Measurements from ENCODE around the gene STK32C.

STK32C gene

DNA sequence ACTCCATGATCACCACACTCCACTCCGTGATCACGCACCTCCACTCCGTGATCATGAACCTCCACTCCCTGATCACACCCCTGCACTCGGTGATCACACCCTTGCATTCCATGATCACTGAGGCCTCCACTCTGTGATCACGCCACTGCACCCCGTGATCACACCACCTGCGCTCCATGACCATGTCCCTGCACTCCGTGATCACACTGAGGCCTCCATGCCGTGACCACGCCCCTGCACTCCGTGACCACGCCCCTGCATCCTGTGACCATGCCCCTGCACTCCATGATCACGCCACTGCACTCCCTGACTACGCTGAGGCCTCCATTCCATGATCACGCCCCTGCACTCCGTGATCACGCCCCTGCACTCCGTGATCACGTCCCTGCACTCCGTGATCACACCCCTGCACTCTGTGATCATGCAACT is 27.1 kb downstream of the STK32C start:
- H3K27ac ChIP-seq (ENCODE audit: low read length), result no peak overlapping the region
- H3K36me3 ChIP-seq (ENCODE audit: control insufficient read depth, insufficient read depth, low read length), result no peaks in the 10 kb centered on the region
- no peak overlapping the region for H3K4me3 ChIP-seq (ENCODE audit: low read length)
- H3K27me3 ChIP-seq (ENCODE audit: control insufficient read depth, insufficient read depth, low read length), result no peaks in the 10 kb centered on the region
- H3K9me3 ChIP-seq (ENCODE audit: control insufficient read depth, insufficient read depth, low read length), result no peaks in the 10 kb centered on the region
- H3K4me1 ChIP-seq (ENCODE audit: control insufficient read depth, insufficient read depth, low read length), result no peaks in the 10 kb centered on the region
- no CpG with 5 or more reads among the region's 20 CpGs for WGBS (ENCODE audit: insufficient coverage, insufficient read length)
- DNase-seq (ENCODE audit: low read depth, low spot score), result no peak

DNA sequence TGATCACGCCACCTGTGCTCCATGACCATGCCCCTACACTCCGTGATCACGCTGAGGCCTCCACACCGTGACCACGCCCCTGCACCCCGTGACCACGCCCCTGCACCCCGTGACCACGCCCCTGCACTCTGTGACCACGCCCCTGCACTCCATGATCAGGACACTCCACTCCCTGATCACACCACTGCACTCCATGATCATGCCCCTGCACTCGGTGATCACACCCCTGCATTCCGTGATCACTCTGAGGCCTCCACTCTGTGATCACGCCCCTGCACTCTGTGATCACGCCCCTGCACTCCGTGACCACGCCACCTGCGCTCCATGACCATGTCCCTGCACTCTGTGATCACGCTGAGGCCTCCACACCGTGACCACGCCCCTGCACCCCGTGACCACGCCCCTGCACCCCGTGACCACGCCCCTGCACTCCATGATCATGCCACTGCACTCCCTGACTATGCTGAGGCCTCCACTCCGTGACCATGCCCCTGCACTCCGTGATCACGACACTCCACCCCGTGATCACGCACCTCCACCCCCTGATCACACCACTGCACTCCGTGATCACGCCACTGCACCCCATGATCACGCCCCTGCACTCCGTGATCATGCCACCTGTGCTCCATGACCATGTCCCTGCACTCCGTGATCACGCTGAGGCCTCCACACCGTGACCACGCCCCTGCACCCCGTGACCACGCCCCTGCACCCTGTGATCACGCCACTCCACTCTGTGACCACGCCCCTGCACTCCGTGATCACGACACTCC is 27.7 kb downstream of the STK32C start:
- no peak for DNase-seq (ENCODE audit: low read depth, low spot score)
- Histone ChIP-seq H3K27ac (ENCODE audit: low read length) (no peak overlapping the region), H3K9me3 (ENCODE audit: control insufficient read depth, insufficient read depth, low read length) (no peaks in the 10 kb centered on the region), H3K4me3 (ENCODE audit: low read length) (no peak overlapping the region), H3K36me3 (ENCODE audit: control insufficient read depth, insufficient read depth, low read length) (no peaks in the 10 kb centered on the region), H3K4me1 (ENCODE audit: control insufficient read depth, insufficient read depth, low read length) (no peaks in the 10 kb centered on the region), H3K27me3 (ENCODE audit: control insufficient read depth, insufficient read depth, low read length) (no peaks in the 10 kb centered on the region)
- WGBS (ENCODE audit: insufficient coverage, insufficient read length), result no CpG with 5 or more reads among the region's 43 CpGs

DNA sequence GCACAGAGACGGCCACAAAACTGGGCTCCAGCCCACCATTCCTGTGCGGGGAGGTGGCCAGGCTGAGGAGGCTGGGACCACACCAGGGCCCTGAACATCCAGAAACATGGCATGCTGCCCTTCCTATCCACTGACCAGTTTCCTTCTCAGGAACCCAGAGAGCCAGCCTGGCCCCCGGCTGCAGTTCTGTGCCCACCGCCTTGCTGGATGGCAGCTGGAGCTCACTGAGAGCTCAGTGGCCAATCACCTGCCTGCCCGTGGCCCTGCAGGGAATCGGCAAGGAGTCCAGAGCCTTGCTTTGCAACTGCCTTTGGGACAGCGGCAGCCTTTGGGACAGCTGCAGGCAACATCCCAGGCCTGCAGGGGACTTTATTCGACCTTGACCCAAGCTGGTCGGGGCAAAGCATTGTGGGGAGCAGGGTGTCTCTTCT is 30.4 kb downstream of the STK32C start:
- no peak overlapping the region for H3K27ac ChIP-seq (ENCODE audit: low read length)
- H3K9me3 ChIP-seq (ENCODE audit: control insufficient read depth, insufficient read depth, low read length), result no peaks in the 10 kb centered on the region
- H3K4me3 ChIP-seq (ENCODE audit: low read length), result no peak overlapping the region
- no peak for DNase-seq (ENCODE audit: low read depth, low spot score)
- no CpG with 5 or more reads among the region's 9 CpGs for WGBS (ENCODE audit: insufficient coverage, insufficient read length)
- H3K4me1 ChIP-seq (ENCODE audit: control insufficient read depth, insufficient read depth, low read length), result no peaks in the 10 kb centered on the region
- H3K36me3 ChIP-seq (ENCODE audit: control insufficient read depth, insufficient read depth, low read length), result no peaks in the 10 kb centered on the region; the same call in 1 of the 2 replicates
- no peaks in the 10 kb centered on the region for H3K27me3 ChIP-seq (ENCODE audit: control insufficient read depth, insufficient read depth, low read length)

DNA sequence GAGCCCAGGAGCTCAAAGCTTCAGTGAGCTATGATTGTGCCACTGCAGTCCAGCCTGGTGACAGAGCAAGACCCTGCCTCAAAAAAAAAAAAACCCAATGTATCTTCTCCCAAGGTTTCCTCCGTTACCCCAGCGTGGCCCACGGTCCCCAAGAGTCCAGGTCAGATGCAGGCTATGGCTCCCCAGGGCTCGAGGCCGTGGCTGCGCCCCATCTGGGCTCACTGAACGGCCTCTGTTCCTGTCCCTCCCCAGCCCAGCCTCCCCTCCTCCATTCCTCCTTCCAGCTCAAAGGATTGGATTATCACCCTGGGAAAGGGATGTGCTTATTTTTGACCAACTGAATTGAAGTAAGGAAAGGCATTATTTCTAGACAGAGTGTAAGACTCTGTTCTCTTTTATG is 31.0 kb downstream of the STK32C start:
- H3K27ac ChIP-seq (ENCODE audit: low read length), result no peak overlapping the region
- no CpG with 5 or more reads among the region's 7 CpGs for WGBS (ENCODE audit: insufficient coverage, insufficient read length)
- no peaks in the 10 kb centered on the region for H3K27me3 ChIP-seq (ENCODE audit: control insufficient read depth, insufficient read depth, low read length)
- no peak overlapping the region for H3K4me3 ChIP-seq (ENCODE audit: low read length)
- H3K36me3 ChIP-seq (ENCODE audit: control insufficient read depth, insufficient read depth, low read length), result no peaks in the 10 kb centered on the region; the same call in 1 of the 2 replicates
- H3K4me1 ChIP-seq (ENCODE audit: control insufficient read depth, insufficient read depth, low read length), result no peaks in the 10 kb centered on the region
- no peak for DNase-seq (ENCODE audit: low read depth, low spot score)
- H3K9me3 ChIP-seq (ENCODE audit: control insufficient read depth, insufficient read depth, low read length), result no peaks in the 10 kb centered on the region

DNA sequence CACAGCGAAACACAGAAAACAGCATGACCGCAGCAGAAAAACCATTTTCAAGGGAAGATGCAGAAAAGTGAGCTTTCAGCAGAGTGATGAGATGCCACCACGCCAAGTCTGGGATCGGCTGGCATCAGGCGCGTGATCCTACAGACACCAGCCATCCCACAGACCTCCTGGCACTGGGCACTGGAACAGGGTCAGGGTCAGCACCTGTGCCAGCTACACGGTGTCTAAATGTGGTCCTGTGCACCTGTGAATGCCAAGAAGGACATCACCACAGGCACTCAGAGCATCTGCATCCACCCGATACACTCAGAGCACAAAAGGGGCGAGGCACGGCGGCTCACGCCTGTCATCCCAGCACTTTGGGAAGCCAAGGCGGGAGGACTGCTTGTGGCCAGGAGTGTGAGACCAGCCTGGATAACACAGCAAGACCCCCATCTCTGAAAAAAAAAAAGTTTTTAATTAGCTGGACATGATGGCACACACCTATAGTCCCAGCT is 31.5 kb downstream of the STK32C start:
- no peak for DNase-seq (ENCODE audit: low read depth, low spot score)
- no peak overlapping the region for H3K27ac ChIP-seq (ENCODE audit: low read length)
- no peak overlapping the region for H3K4me3 ChIP-seq (ENCODE audit: low read length)
- no peaks in the 10 kb centered on the region for H3K27me3 ChIP-seq (ENCODE audit: control insufficient read depth, insufficient read depth, low read length)
- H3K9me3 ChIP-seq (ENCODE audit: control insufficient read depth, insufficient read depth, low read length), result no peaks in the 10 kb centered on the region
- no CpG with 5 or more reads among the region's 13 CpGs for WGBS (ENCODE audit: insufficient coverage, insufficient read length)
- H3K4me1 ChIP-seq (ENCODE audit: control insufficient read depth, insufficient read depth, low read length), result no peaks in the 10 kb centered on the region
- H3K36me3 ChIP-seq (ENCODE audit: control insufficient read depth, insufficient read depth, low read length), result no peaks in the 10 kb centered on the region; the same call in 1 of the 2 replicates

DNA sequence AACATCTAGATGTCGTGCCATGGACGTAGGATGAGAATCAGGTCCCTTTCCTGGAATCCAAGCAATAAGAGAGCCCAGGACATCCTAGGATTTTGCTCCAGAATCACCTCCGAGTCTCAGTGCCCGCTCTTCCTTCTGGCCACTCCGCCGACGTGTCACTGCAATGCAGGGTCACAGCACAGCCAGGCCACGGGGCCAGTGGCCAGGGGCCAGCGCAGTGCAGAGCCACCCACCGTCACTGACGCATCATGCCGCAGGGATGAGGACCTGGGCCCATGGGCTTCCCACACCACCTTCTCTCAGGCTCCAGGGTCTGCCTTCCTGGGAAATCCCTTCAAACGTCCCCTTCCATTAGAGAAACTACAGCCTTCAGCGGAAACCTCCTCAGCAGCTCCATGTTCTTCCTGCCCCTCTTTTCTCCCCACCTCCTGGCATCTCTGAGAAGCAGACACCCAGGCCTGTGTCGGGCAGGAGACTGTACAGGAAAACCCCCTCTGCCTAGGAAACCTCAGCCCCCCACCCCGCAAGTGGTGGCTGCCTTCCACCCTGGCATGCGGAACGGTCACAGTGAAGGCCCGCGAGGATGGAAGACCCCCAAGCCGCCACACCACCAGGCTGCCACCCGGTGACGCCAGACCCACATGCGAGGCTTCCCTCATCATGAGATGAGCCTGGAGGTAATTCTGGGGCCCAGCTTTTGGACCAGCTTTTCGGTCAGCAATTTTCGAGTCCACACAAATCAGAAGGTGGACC is 32.1 kb downstream of the STK32C start:
- no peaks in the 10 kb centered on the region for H3K4me1 ChIP-seq (ENCODE audit: control insufficient read depth, insufficient read depth, low read length)
- no peak for DNase-seq (ENCODE audit: low read depth, low spot score)
- no peaks in the 10 kb centered on the region for H3K9me3 ChIP-seq (ENCODE audit: control insufficient read depth, insufficient read depth, low read length)
- no peaks in the 10 kb centered on the region for H3K27me3 ChIP-seq (ENCODE audit: control insufficient read depth, insufficient read depth, low read length)
- no CpG with 5 or more reads among the region's 26 CpGs for WGBS (ENCODE audit: insufficient coverage, insufficient read length)
- H3K27ac ChIP-seq (ENCODE audit: low read length), result no peak overlapping the region
- no peak overlapping the region for H3K4me3 ChIP-seq (ENCODE audit: low read length)
- H3K36me3 ChIP-seq (ENCODE audit: control insufficient read depth, insufficient read depth, low read length), result no peaks in the 10 kb centered on the region; the same call in 1 of the 2 replicates

DNA sequence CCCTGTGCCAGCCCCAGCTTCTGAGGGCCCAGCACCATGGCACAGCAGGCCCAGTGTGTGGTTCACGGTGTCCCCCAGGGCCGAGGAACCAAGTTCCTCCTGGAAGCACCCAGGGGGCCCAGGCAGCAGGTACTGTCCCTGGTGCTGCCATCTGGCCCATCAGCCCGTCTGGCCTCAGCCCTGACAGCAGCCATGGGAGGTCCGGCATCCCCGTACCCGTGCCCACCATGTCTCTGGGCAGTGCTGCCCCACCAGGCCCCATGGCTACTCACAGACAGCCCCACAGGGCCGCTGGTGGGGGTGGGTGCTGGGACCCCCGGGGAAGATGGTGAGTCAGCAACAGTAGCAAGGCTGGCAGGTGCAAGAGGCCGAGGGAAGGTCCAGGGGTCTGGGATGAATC is 32.8 kb downstream of the STK32C start:
- Histone ChIP-seq H3K36me3 (ENCODE audit: control insufficient read depth, insufficient read depth, low read length) (no peaks in the 10 kb centered on the region; the same call in 1 of the 2 replicates), H3K4me1 (ENCODE audit: control insufficient read depth, insufficient read depth, low read length) (no peaks in the 10 kb centered on the region), H3K9me3 (ENCODE audit: control insufficient read depth, insufficient read depth, low read length) (no peaks in the 10 kb centered on the region), H3K27me3 (ENCODE audit: control insufficient read depth, insufficient read depth, low read length) (no peaks in the 10 kb centered on the region), H3K27ac (ENCODE audit: low read length) (no peak overlapping the region), H3K4me3 (ENCODE audit: low read length) (no peak overlapping the region)
- no CpG with 5 or more reads among the region's 9 CpGs for WGBS (ENCODE audit: insufficient coverage, insufficient read length)
- no peak for DNase-seq (ENCODE audit: low read depth, low spot score)

DNA sequence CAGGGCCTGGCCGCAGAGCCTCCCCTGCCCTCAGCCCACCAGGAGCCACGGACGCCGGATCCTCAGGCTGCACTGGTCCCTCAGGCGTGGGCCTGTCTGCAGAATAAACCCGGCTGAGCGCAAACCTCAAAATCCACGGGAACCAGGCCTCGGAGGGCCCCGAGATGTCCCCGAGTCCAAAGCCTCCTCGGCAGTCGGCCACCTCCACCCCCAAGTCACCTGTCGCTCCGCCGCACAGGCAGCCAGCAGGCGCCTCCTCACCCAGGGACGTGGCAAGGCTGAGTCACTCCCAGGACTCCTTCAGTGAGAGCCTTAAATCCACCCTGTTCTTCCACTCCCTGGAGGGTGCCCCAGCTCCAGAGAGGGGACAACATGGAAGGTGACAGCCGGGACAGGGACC is 33.2 kb downstream of the STK32C start:
- no CpG with 5 or more reads among the region's 19 CpGs for WGBS (ENCODE audit: insufficient coverage, insufficient read length)
- Histone ChIP-seq H3K9me3 (ENCODE audit: control insufficient read depth, insufficient read depth, low read length) (no peaks in the 10 kb centered on the region), H3K27ac (ENCODE audit: low read length) (no peak overlapping the region), H3K4me1 (ENCODE audit: control insufficient read depth, insufficient read depth, low read length) (no peaks in the 10 kb centered on the region), H3K4me3 (ENCODE audit: low read length) (no peak overlapping the region), H3K27me3 (ENCODE audit: control insufficient read depth, insufficient read depth, low read length) (no peaks in the 10 kb centered on the region), H3K36me3 (ENCODE audit: control insufficient read depth, insufficient read depth, low read length) (no peaks in the 10 kb centered on the region; the same call in 1 of the 2 replicates)
- no peak for DNase-seq (ENCODE audit: low read depth, low spot score)

DNA sequence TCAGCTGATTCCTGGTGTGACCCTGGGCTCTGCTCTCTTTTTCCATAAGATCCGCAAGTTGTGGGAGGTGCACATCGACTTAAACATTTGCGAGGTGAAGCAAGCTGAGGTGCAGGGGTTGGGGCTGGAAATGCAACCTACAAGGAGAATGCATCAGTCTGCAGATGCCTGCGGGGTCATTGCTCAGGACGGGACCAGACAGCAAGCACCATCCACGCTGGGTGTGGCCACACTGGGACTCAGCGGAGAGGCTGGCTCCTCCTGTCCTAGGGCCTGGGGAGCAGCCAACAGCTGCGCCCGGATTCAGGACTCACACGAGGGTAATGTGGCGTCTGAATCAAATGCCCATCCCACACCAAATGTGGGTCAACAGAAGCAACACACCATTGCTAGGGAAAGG is 33.8 kb downstream of the STK32C start:
- H3K4me1 ChIP-seq (ENCODE audit: control insufficient read depth, insufficient read depth, low read length), result no peaks in the 10 kb centered on the region
- no peak for DNase-seq (ENCODE audit: low read depth, low spot score)
- H3K27me3 ChIP-seq (ENCODE audit: control insufficient read depth, insufficient read depth, low read length), result no peaks in the 10 kb centered on the region
- H3K27ac ChIP-seq (ENCODE audit: low read length), result no peak overlapping the region
- H3K4me3 ChIP-seq (ENCODE audit: low read length), result no peak overlapping the region
- no peaks in the 10 kb centered on the region; the same call in 1 of the 2 replicates for H3K36me3 ChIP-seq (ENCODE audit: control insufficient read depth, insufficient read depth, low read length)
- H3K9me3 ChIP-seq (ENCODE audit: control insufficient read depth, insufficient read depth, low read length), result no peaks in the 10 kb centered on the region
- WGBS (ENCODE audit: insufficient coverage, insufficient read length), result no CpG with 5 or more reads among the region's 11 CpGs

DNA sequence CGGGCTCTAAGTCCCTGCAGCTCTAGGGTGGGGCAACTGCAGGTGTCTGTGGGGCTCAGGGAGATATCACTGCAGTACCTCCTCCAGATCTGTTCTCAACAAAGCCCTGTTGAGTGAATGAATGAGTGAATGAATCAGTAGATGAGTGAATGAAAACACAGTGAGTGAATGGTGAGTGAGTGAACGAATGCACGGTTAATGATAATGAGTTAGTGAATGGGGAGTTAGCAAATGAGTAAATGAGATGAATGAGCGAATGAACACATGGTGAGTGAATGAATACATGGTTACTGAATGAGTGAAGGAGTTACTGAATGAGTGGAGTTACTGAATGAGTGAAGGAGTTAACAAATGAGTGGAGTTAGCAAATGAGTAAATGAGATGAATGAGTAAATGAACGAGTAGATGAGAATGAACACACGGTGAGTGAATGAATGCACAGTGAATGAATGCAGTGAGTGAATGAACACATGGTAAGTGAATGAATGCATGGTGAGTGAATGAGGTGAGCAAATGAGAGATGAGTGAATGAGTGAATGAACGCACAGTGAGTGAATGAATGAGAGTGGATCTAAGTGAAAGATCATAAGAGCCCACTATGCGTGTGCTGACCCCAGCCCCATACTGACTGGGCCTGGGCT is 34.3 kb downstream of the STK32C start:
- H3K4me1 ChIP-seq (ENCODE audit: control insufficient read depth, insufficient read depth, low read length), result no peaks in the 10 kb centered on the region
- DNase-seq (ENCODE audit: low read depth, low spot score), result no peak
- WGBS (ENCODE audit: insufficient coverage, insufficient read length), result 100% methylated on average over 5 of the region's 8 CpGs
- no peaks in the 10 kb centered on the region for H3K27me3 ChIP-seq (ENCODE audit: control insufficient read depth, insufficient read depth, low read length)
- H3K9me3 ChIP-seq (ENCODE audit: control insufficient read depth, insufficient read depth, low read length), result no peaks in the 10 kb centered on the region
- H3K27ac ChIP-seq (ENCODE audit: low read length), result no peak overlapping the region
- no peak overlapping the region for H3K4me3 ChIP-seq (ENCODE audit: low read length)
- no peaks in the 10 kb centered on the region; the same call in 1 of the 2 replicates for H3K36me3 ChIP-seq (ENCODE audit: control insufficient read depth, insufficient read depth, low read length)
